OCI-LY3 (cell line): Measurements from ENCODE around the gene KRTAP5-4.
A peak's percentile ranks its signal among the peaks of the same experiment; 100 is the strongest.

Source experiments
- H2AFZ ChIP-seq: fragments of 200-600, 300-600 bp; shearing (Covaris generic); 2 replicates; pipeline ENCODE4 v1.6.0; 2014; ENCODE audit warnings: antibody characterized with exemption, low read depth, low read length
- H3K27ac ChIP-seq: fragments of 200-600, 300-600 bp; sonication (generic); 2 replicates; pipeline ENCODE4 v1.5.1; 2014; ENCODE audit warnings: mild to moderate bottlenecking, low read length, moderate library complexity, mixed read lengths
- H3K27me3 ChIP-seq: fragments of 200-600, 300-600 bp; sonication (generic); 2 replicates; pipeline ENCODE4 v1.6.1; 2014; ENCODE audit warnings: low read depth, low read length, mixed read lengths
- H3K36me3 ChIP-seq: fragments of 200-600, 300-600 bp; sonication (generic); replicated peaks from 2 replicates; pipeline ENCODE3; 2014; ENCODE audit warnings: low read depth, low read length, mixed read lengths
- H3K4me1 ChIP-seq: fragments of 300-600, 200-600 bp; sonication (generic); 2 replicates; pipeline ENCODE4 v1.6.1; 2014; ENCODE audit warnings: low read length, mixed read lengths
- H3K4me2 ChIP-seq: fragments of 200-600, 300-600 bp; sonication (generic); 2 replicates; pipeline ENCODE4 v1.6.1; 2014; ENCODE audit warnings: low read length, mixed read lengths
- H3K4me3 ChIP-seq: fragments of 300-600, 200-600 bp; sonication (generic); 2 replicates; pipeline ENCODE4 v1.5.1; 2014; ENCODE audit warnings: antibody characterized with exemption, mild to moderate bottlenecking, low read length, moderate library complexity
- H3K79me2 ChIP-seq: fragments of 300-600, 200-600 bp; shearing (Covaris generic); 2 replicates; pipeline ENCODE4 v1.6.1; 2014; ENCODE audit warnings: mild to moderate bottlenecking, low read length, mixed read lengths
- H3K9ac ChIP-seq: fragments of 300-600, 200-600 bp; shearing (Covaris generic); 2 replicates; pipeline ENCODE4 v1.6.0; 2014; ENCODE audit warnings: mild to moderate bottlenecking, low read length, moderate library complexity
- H3K9me3 ChIP-seq: fragments of 200-600, 300-600 bp; shearing (Covaris generic); 2 replicates; pipeline ENCODE4 v1.6.1; 2014; ENCODE audit warnings: low read length, mixed read lengths; ENCODE audit not compliant: insufficient read depth
- H4K20me1 ChIP-seq: fragments of 200-600, 300-600 bp; sonication (generic); 2 replicates; pipeline ENCODE4 v1.6.1; 2016; ENCODE audit warnings: low read length, mixed read lengths; ENCODE audit not compliant: insufficient read depth
- CTCF ChIP-seq: fragments of 200-600, 300-600 bp; sonication (generic); IDR thresholded peaks from 2 replicates; pipeline ENCODE4 v1.5.1; 2014; ENCODE audit warnings: antibody characterized with exemption, low read length, low read depth
- EZH2phosphoT487 ChIP-seq: fragments of 200-600 bp; shearing (Covaris generic); IDR thresholded peaks from 2 replicates; pipeline ENCODE4 v1.6.1; 2018; ENCODE audit warnings: antibody characterized with exemption, mixed run types, low read depth

KRTAP5-4 gene

GRCh38 chr11:1643146-1643690 lies 21.3 kb upstream of the KRTAP5-4 start:
- Histone ChIP-seq H3K27me3 (peaks cover 24% of the 10 kb centered on the region), H2AFZ (no peak overlapping the region), H3K79me2 (no peaks in the 10 kb centered on the region), H3K4me3 (no peak overlapping the region), H3K9ac (no peak overlapping the region), H3K4me2 (no peak overlapping the region), H3K4me1 (peaks cover 5% of the 10 kb centered on the region; the same call in 1 of the 2 replicates), H3K36me3 (no peaks in the 10 kb centered on the region), H4K20me1 (no peaks in the 10 kb centered on the region), H3K9me3 (no peaks in the 10 kb centered on the region), H3K27ac (no peak overlapping the region)
- no peak for TF ChIP-seq CTCF
- no peak for TF ChIP-seq EZH2phosphoT487

GRCh38 chr11:1642288-1643145 lies 20.6 kb upstream of the KRTAP5-4 start:
- peaks cover 24% of the 10 kb centered on the region for H3K27me3 ChIP-seq
- no peak overlapping the region for H3K4me3 ChIP-seq
- H3K9ac ChIP-seq: no peak overlapping the region
- H3K4me2 ChIP-seq: no peak overlapping the region
- no peaks in the 10 kb centered on the region for H3K36me3 ChIP-seq
- no peaks in the 10 kb centered on the region for H4K20me1 ChIP-seq
- H3K4me1 ChIP-seq: peaks cover 5% of the 10 kb centered on the region; the same call in 1 of the 2 replicates
- TF ChIP-seq EZH2phosphoT487 (no peak), CTCF (no peak)
- no peak overlapping the region for H2AFZ ChIP-seq
- H3K27ac ChIP-seq: no peak overlapping the region
- H3K9me3 ChIP-seq: no peaks in the 10 kb centered on the region
- H3K79me2 ChIP-seq: no peaks in the 10 kb centered on the region

- peaks cover 5% of the 10 kb centered on the region; the same call in 1 of the 2 replicates for H3K4me1 ChIP-seq
- H3K27me3 ChIP-seq: peaks cover 24% of the 10 kb centered on the region
- H3K36me3 ChIP-seq: no peaks in the 10 kb centered on the region
- H2AFZ ChIP-seq: no peak overlapping the region
- H3K9me3 ChIP-seq: no peaks in the 10 kb centered on the region
- no peak overlapping the region for H3K4me3 ChIP-seq
- H4K20me1 ChIP-seq: no peaks in the 10 kb centered on the region
- no peak overlapping the region for H3K9ac ChIP-seq
- no peak overlapping the region for H3K4me2 ChIP-seq
- H3K79me2 ChIP-seq: no peaks in the 10 kb centered on the region
- no peak overlapping the region for H3K27ac ChIP-seq
- TF ChIP-seq CTCF (no peak), EZH2phosphoT487 (no peak)
Measured at GRCh38 chr11:1641096-1641495, 19.2 kb upstream of the KRTAP5-4 start.

- Histone ChIP-seq H2AFZ (no peak overlapping the region), H3K79me2 (no peaks in the 10 kb centered on the region), H3K27me3 (peaks cover 23% of the 10 kb centered on the region; the same call in 1 of the 2 replicates), H3K4me2 (no peak overlapping the region), H3K4me3 (no peak overlapping the region), H4K20me1 (no peaks in the 10 kb centered on the region), H3K9me3 (no peaks in the 10 kb centered on the region), H3K9ac (no peak overlapping the region), H3K4me1 (peaks cover 4% of the 10 kb centered on the region; the same call in 1 of the 2 replicates), H3K27ac (no peak overlapping the region), H3K36me3 (no peaks in the 10 kb centered on the region)
- TF ChIP-seq EZH2phosphoT487 (no peak), CTCF (peak; percentile 88)
Measured at GRCh38 chr11:1640076-1640946, 18.4 kb upstream of the KRTAP5-4 start.
